Kidney (tissue), 14 donors: ENCODE results near the gene COL16A1. TPM values are rescaled to one million over a fixed set of nuclear protein-coding genes. Genes with fewer than 3 reads are reported as not detected.
"Not testable (repeated sequence)": the region's sequence is repeated elsewhere in the genome, so short reads cannot be mapped to it uniquely, and the experiment has no call there.

Source experiments
- DNase-seq, 5 donors: peaks; one replicate each; pipeline ENCODE4 v3.0.0-alpha.2; 2013 to 2020
- FAIRE-seq: peaks from 2 replicates; lab custom pipeline; 2012; peaks lifted over from hg19 to GRCh38; lab: Jason Lieb, UNC
- H3K27ac ChIP-seq, 2 donors: one replicate each; pipeline ENCODE4 v1.7.0; 2013; ENCODE audit warnings: low read depth in 2 of 2, low read length in 2 of 2, inconsistent platforms in 1 of 2
- H3K27me3 ChIP-seq: one replicate; pipeline ENCODE4 v1.7.1; 2013; ENCODE audit warnings: low read length, inconsistent platforms; ENCODE audit not compliant: control insufficient read depth, insufficient read depth
- H3K36me3 ChIP-seq, 3 donors: one replicate each; pipeline versions ENCODE4 v1.7.0 to v1.7.1; 2013; ENCODE audit warnings: low read length in 3 of 3, control low read depth in 1 of 3, inconsistent platforms in 1 of 3; ENCODE audit not compliant: insufficient read depth in 3 of 3, control insufficient read depth in 2 of 3
- H3K4me1 ChIP-seq, 3 donors: one replicate each; pipeline versions ENCODE4 v1.7.0 to v1.7.1; 2013; ENCODE audit warnings: low read length in 3 of 3, inconsistent platforms in 1 of 3, low read depth in 1 of 3; ENCODE audit not compliant: control insufficient read depth in 2 of 3, insufficient read depth in 2 of 3
- H3K4me3 ChIP-seq, 3 donors: one replicate each; pipeline versions ENCODE4 v1.7.0 to v1.8.1; 2013; ENCODE audit warnings: low read length in 3 of 3, control low read depth in 1 of 3, inconsistent platforms in 1 of 3
- H3K9ac ChIP-seq, 3 donors: one replicate each; pipeline versions ENCODE4 v1.7.0 to v1.7.1; 2013; ENCODE audit warnings: low read length in 3 of 3, control low read depth in 1 of 3, inconsistent platforms in 1 of 3
- H3K9me3 ChIP-seq, 3 donors: one replicate each; pipeline versions ENCODE4 v1.7.0 to v1.7.1; 2013; ENCODE audit warnings: low read length in 3 of 3, control low read depth in 1 of 3, inconsistent platforms in 1 of 3; ENCODE audit not compliant: control insufficient read depth in 2 of 3, insufficient read depth in 1 of 3
- CTCF ChIP-seq: IDR thresholded peaks from 3 replicates; pipeline ENCODE4 v1.5.1; 2012; ENCODE audit warnings: mild to moderate bottlenecking, moderate library complexity, borderline replicate concordance; ENCODE audit not compliant: insufficient read depth; ENCODE audit errors: extremely low read depth
- intact Hi-C: fragments of 100-400 bp; cut with DNase I; formaldehyde crosslinking; loops from one replicate; pipeline ENCODE4 v1.11.1; 2022
- polyA plus RNA-seq: library from polyadenylated mRNA; stranded (reverse); fragments of 350-450 nt; fragmentation: Illumina TruSeq; extraction: RNeasy Lipid Tissue Mini Kit (QIAGEN cat#74804); gene quantifications from one replicate; pipeline ENCODE4 v1.2.3, GENCODE V29; 2014; ENCODE audit warnings: low read depth, low replicate concordance; ENCODE audit not compliant: insufficient read depth
- total RNA-seq: library from RNA; stranded (reverse); fragmentation: NEBNext Ultra II Directional; extraction: Animal tissue kit (Norgen Biotek cat#: 25700); gene quantifications from one replicate; pipeline ENCODE4 v1.2.1, GENCODE V29; 2021
- donor health status: control.
- donor health status: control.
- donor health status: control.
- donor health status: control.
- donor health status: control.
- donor health status: DM: yes; HTN: yes; CAD: no.
- donor health status: Normal renal cell carcinoma (clear cell type).

The COL16A1 gene
- total and polyA plus RNA-seq, 2 donors from 2014 or later, result 9.2 to 29.0 TPM

GRCh38 chr1:31712068-31712467 lies 8.3 kb upstream of the COL16A1 start:
- FAIRE-seq, result no peak
- H3K9ac ChIP-seq, result peak overlapping the region in 1 of 3 donors; percentile 3
- intact Hi-C loops, result no loop called here

GRCh38 chr1:31708324-31708723 lies 4.5 kb upstream of the COL16A1 start:
- intact Hi-C loops, result no loop called here
- FAIRE-seq, result no peak

More at GRCh38 chr1:31712068-31712467, 8.3 kb upstream of the COL16A1 start:
- Histone ChIP-seq H3K4me1 (peaks cover 0 to 15% (median 10%) of the 10 kb centered on the region in 3 donors), H3K4me3 (no peak overlapping the region), H3K27me3 (no peaks in the 10 kb centered on the region), H3K9me3 (no peaks in the 10 kb centered on the region), H3K27ac (peak overlapping the region in 1 of 2 donors; percentile 43), H3K36me3 (no peaks in the 10 kb centered on the region)
- DNase-seq, result peak in 2 of 5 donors; percentile 16 to 30
- no peak for TF ChIP-seq CTCF

GRCh38 chr1:31707711-31708110 lies 3.9 kb upstream of the COL16A1 start:
- H3K4me1 ChIP-seq, result peaks cover 0 to 15% (median 6%) of the 10 kb centered on the region in 3 donors
- DNase-seq, result no peak
- FAIRE-seq, result no peak

More at GRCh38 chr1:31708324-31708723, 4.5 kb upstream of the COL16A1 start:
- no peak overlapping the region for H3K4me3 ChIP-seq
- H3K27ac ChIP-seq, result no peak overlapping the region
- H3K4me1 ChIP-seq, result peaks cover 0 to 15% (median 6%) of the 10 kb centered on the region in 3 donors
- no peak for TF ChIP-seq CTCF
- no peak overlapping the region for H3K9ac ChIP-seq
- H3K36me3 ChIP-seq, result no peaks in the 10 kb centered on the region
- no peaks in the 10 kb centered on the region for H3K27me3 ChIP-seq
- no peaks in the 10 kb centered on the region for H3K9me3 ChIP-seq
- no peak for DNase-seq

GRCh38 chr1:31707059-31707600 lies 3.3 kb upstream of the COL16A1 start:
- H3K9ac ChIP-seq, H3K4me3 ChIP-seq, H3K27me3 ChIP-seq, H3K9me3 ChIP-seq, DNase-seq, intact Hi-C loops, FAIRE-seq, H3K27ac ChIP-seq, H3K36me3 ChIP-seq: not testable (repeated sequence)
- H3K4me1 ChIP-seq, result peaks cover 0 to 14% (median 2%) of the 10 kb centered on the region in 3 donors

More at GRCh38 chr1:31707711-31708110, 3.9 kb upstream of the COL16A1 start:
- no peak for TF ChIP-seq CTCF
- Histone ChIP-seq H3K4me3 (no peak overlapping the region), H3K9ac (no peak overlapping the region), H3K27ac (no peak overlapping the region), H3K36me3 (no peaks in the 10 kb centered on the region), H3K9me3 (no peaks in the 10 kb centered on the region), H3K27me3 (no peaks in the 10 kb centered on the region)
- intact Hi-C loops, result no loop called here
